ENCODE results near the gene ATXN7L3B. TPM values are rescaled to one million over a fixed set of nuclear protein-coding genes. Genes with fewer than 3 reads are reported as not detected.

The ATXN7L3B gene
- total RNA-seq, 2 experiments from 2014 or later, result 22.4 to 33.3 TPM

DNA sequence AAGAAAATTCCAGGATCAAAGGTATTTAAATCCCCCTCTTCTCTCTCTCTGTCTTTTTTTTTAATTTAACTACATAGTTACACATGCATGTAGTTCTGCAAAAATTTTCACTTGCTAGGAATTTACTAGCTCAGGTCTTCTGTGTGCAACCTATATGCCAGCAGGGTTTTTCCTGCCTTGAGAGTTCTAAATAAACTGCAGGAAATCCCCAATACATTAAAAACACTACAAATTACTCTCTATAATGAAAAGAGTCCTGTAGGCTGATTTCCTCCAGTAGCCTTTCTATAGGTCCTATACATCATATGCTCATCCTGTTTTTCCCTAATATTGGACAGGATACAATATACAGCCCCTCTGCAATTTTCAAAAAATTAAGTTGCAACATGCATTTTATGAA is 27.7 kb upstream of the ATXN7L3B start:
- no peak for DNase-seq (ENCODE audit: low spot score)
- H3K79me2 ChIP-seq (ENCODE audit: insufficient read depth, low read depth, low read length), result no peaks in the 10 kb centered on the region
- no peak overlapping the region for H2AFZ ChIP-seq (ENCODE audit: low read length)
- no peaks in the 10 kb centered on the region for H3K9me2 ChIP-seq (ENCODE audit: insufficient read depth, low read length)
- CTCF ChIA-PET (ENCODE audit: unreplicated experiment), result no interaction called here
- no peak overlapping the region for H3K4me2 ChIP-seq (ENCODE audit: low read length)
- no peaks in the 10 kb centered on the region for H4K20me1 ChIP-seq (ENCODE audit: insufficient read depth, low read length)
- intact Hi-C loops (cut with micrococcal nuclease; ENCODE audit: unreplicated experiment), result no loop called here
- no peaks in the 10 kb centered on the region for H3K36me3 ChIP-seq (ENCODE audit: insufficient read depth, low read length)
- H3K4me1 ChIP-seq (ENCODE audit: insufficient read depth, low read length, poor library complexity, severe bottlenecking), result no peaks in the 10 kb centered on the region
- no TSS peak for BruUV-seq (replicated peaks)
- no peak overlapping the region for H3K27ac ChIP-seq (ENCODE audit: low read depth, low read length, poor library complexity, severe bottlenecking)
- POLR2A ChIA-PET, result no interaction called here
- no peak overlapping the region for H3K4me3 ChIP-seq (ENCODE audit: low read depth, low read length, poor library complexity, severe bottlenecking)
- TF ChIP-seq, protein P1, sequence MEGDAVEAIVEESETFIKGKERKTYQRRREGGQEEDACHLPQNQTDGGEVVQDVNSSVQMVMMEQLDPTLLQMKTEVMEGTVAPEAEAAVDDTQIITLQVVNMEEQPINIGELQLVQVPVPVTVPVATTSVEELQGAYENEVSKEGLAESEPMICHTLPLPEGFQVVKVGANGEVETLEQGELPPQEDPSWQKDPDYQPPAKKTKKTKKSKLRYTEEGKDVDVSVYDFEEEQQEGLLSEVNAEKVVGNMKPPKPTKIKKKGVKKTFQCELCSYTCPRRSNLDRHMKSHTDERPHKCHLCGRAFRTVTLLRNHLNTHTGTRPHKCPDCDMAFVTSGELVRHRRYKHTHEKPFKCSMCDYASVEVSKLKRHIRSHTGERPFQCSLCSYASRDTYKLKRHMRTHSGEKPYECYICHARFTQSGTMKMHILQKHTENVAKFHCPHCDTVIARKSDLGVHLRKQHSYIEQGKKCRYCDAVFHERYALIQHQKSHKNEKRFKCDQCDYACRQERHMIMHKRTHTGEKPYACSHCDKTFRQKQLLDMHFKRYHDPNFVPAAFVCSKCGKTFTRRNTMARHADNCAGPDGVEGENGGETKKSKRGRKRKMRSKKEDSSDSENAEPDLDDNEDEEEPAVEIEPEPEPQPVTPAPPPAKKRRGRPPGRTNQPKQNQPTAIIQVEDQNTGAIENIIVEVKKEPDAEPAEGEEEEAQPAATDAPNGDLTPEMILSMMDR (conservative IDR thresholded peaks at IDR 0.05; ENCODE audit: low read length), result no peak
- TF ChIP-seq EZH2phosphoT487 (IDR thresholded peaks at IDR 0.05; ENCODE audit: borderline replicate concordance, low read depth, low read length), result no peak
- no peaks in the 10 kb centered on the region for H3K9me3 ChIP-seq (ENCODE audit: low read length)

DNA sequence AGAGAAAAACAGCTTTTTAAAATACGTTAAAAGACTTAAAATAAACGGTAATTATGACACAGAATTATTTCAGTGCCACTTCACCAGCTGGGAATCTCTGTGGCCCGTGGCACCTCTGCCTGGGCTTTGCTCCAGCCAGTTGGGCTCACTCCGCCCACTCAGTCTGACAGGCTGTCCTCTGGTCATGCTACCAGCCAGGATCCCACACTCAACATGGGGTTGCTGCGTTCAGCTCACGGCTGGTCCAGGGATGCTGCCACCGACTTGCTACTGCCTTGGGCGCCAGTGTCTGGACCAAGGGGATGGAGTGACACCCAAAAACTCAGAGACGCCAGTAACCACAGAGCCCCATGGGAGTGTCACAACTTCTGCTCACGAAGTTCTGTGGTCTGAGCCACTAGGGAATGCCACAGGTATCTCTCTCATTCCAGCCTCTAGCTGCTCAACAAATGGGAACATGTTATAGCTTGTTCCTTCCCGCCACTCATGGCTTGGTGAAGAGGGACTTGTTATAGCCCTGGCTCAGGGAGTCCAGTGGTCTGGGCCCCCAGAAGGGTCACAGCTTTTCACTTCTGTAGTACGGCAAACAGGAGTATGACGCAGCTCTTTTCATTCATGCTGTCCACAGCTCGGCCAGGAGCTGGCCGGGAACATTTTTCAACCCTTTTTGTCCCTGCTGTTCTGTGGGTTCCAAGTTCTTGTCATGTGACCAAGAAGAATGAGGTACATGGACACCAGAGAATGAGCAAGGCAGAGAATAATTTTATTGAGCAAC is 23.4 kb upstream of the ATXN7L3B start:
- TF ChIP-seq, protein P1 (conservative IDR thresholded peaks at IDR 0.05; ENCODE audit: low read length), result no peak
- TF ChIP-seq EZH2phosphoT487 (IDR thresholded peaks at IDR 0.05; ENCODE audit: borderline replicate concordance, low read depth, low read length), result no peak
- Histone ChIP-seq H3K9me3 (ENCODE audit: low read length) (no peaks in the 10 kb centered on the region), H3K36me3 (ENCODE audit: insufficient read depth, low read length) (no peaks in the 10 kb centered on the region), H3K27ac (ENCODE audit: low read depth, low read length, poor library complexity, severe bottlenecking) (no peak overlapping the region), H3K4me2 (ENCODE audit: low read length) (no peak overlapping the region), H3K79me2 (ENCODE audit: insufficient read depth, low read depth, low read length) (no peaks in the 10 kb centered on the region), H2AFZ (ENCODE audit: low read length) (no peak overlapping the region), H3K4me1 (ENCODE audit: insufficient read depth, low read length, poor library complexity, severe bottlenecking) (no peaks in the 10 kb centered on the region), H4K20me1 (ENCODE audit: insufficient read depth, low read length) (no peaks in the 10 kb centered on the region), H3K9me2 (ENCODE audit: insufficient read depth, low read length) (no peaks in the 10 kb centered on the region), H3K4me3 (ENCODE audit: low read depth, low read length, poor library complexity, severe bottlenecking) (no peak overlapping the region)
- DNase-seq (ENCODE audit: low spot score), result no peak
- intact Hi-C loops (cut with micrococcal nuclease; ENCODE audit: unreplicated experiment), result no loop called here
- CTCF ChIA-PET (ENCODE audit: unreplicated experiment), result no interaction called here
- no TSS peak for BruUV-seq (replicated peaks)
- POLR2A ChIA-PET, result interaction anchor here (0.6 kb wide), 1 partner anchor 36 kb away, joined by 3 read pairs; no protein-coding TSS in a partner anchor

DNA sequence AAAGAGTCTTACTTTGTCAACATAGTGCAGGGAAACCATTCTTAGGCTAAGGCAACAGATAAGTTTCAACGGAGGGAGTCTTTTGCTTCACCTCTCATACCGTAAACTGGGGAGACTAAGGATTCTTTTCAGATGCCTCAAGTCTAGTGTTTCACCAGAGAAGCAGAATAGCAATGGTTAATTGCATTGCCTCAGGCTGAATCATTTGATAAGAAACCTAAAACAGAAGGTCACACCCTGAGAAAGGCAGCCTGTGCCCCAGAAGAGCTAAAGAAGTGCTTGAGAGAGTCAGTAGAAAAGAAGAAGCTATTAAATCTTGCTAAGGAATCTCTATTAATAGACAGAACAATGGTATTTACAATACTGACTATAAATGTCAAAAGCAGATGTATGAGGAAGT is 21.8 kb upstream of the ATXN7L3B start:
- H2AFZ ChIP-seq (ENCODE audit: low read length), result no peak overlapping the region
- H3K4me3 ChIP-seq (ENCODE audit: low read depth, low read length, poor library complexity, severe bottlenecking), result no peak overlapping the region
- no peak overlapping the region for H3K27ac ChIP-seq (ENCODE audit: low read depth, low read length, poor library complexity, severe bottlenecking)
- no peak for DNase-seq (ENCODE audit: low spot score)
- intact Hi-C loops (cut with micrococcal nuclease; ENCODE audit: unreplicated experiment), result no loop called here
- no peaks in the 10 kb centered on the region for H3K9me2 ChIP-seq (ENCODE audit: insufficient read depth, low read length)
- BruUV-seq (replicated peaks), result no TSS peak
- H3K36me3 ChIP-seq (ENCODE audit: insufficient read depth, low read length), result no peaks in the 10 kb centered on the region
- H3K9me3 ChIP-seq (ENCODE audit: low read length), result no peaks in the 10 kb centered on the region
- ChIA-PET POLR2A (interaction anchor here (1.1 kb wide), 1 partner anchor 211 kb away, joined by 3 read pairs; no protein-coding TSS in a partner anchor), CTCF (ENCODE audit: unreplicated experiment) (no interaction called here)
- no peak overlapping the region for H3K4me2 ChIP-seq (ENCODE audit: low read length)
- no peaks in the 10 kb centered on the region for H3K79me2 ChIP-seq (ENCODE audit: insufficient read depth, low read depth, low read length)
- TF ChIP-seq, protein P1 (conservative IDR thresholded peaks at IDR 0.05; ENCODE audit: low read length), result no peak
- TF ChIP-seq EZH2phosphoT487 (IDR thresholded peaks at IDR 0.05; ENCODE audit: borderline replicate concordance, low read depth, low read length), result no peak
- H4K20me1 ChIP-seq (ENCODE audit: insufficient read depth, low read length), result no peaks in the 10 kb centered on the region
- H3K4me1 ChIP-seq (ENCODE audit: insufficient read depth, low read length, poor library complexity, severe bottlenecking), result no peaks in the 10 kb centered on the region
